ENCODE measurements around the gene PSMB9. TPM values are rescaled to one million over a fixed set of nuclear protein-coding genes. Genes with fewer than 3 reads are reported as not detected.
A peak's percentile ranks its signal among the peaks of the same experiment; 100 is the strongest.
"Not testable (repeated sequence)": the region's sequence is repeated elsewhere in the genome, so short reads cannot be mapped to it uniquely, and the experiment has no call there.

Gene PSMB9
- total and polyA plus RNA-seq, 11 donors = 8.9 to 182 (median 15.7) TPM

- TF ChIP-seq CTCF (IDR thresholded peaks at IDR 0.05) (no peak), POLR2A (IDR thresholded peaks at IDR 0.05) (no peak)
- peaks cover 0 to 13% (median 0%) of the 10 kb centered on the region in 12 donors for H3K4me1 ChIP-seq
- H3K4me3 ChIP-seq = no peak overlapping the region
- peak in 1 of 4 donors; percentile 22 for ATAC-seq
- no peak for DNase-seq
- H3K27me3 ChIP-seq = peaks cover 0 to 6% (median 0%) of the 10 kb centered on the region in 9 donors
- peak overlapping the region in 1 of 12 donors; percentile 5 for H3K27ac ChIP-seq
- intact Hi-C loops (cut with DNase I) = loop anchor here (1.0 to 10.0 kb wide), 9 partner anchors 29 to 455 kb away; partner anchors contain the start of gene TAP2 (in 4 of the 10)
- WGBS, 4 donors = 43 to 49% (median 45%) methylated on average over 8 of the region's 8 CpGs
- H3K36me3 ChIP-seq = no peaks in the 10 kb centered on the region
- H3K9me3 ChIP-seq = peaks cover 0 to 7% (median 0%) of the 10 kb centered on the region in 12 donors
These were observed 13.7 kb downstream of the PSMB9 start for GRCh38 chr6:32867554-32868256.

- WGBS, 4 donors = 11 to 17% (median 15%) methylated on average over 5 of the region's 5 CpGs
- TF ChIP-seq POLR2A (IDR thresholded peaks at IDR 0.05) (no peak), CTCF (IDR thresholded peaks at IDR 0.05) (peak; percentile 90 to 99 (median 96))
- DNase-seq (peak; percentile 64 to 85 (median 78)), ATAC-seq (peak in 3 of 4 donors; percentile 56 to 73 (median 69))
- peaks cover 0 to 6% (median 0%) of the 10 kb centered on the region in 9 donors for H3K27me3 ChIP-seq
- no peak overlapping the region for H3K27ac ChIP-seq
- H3K4me3 ChIP-seq = no peak overlapping the region
- peaks cover 0 to 9% (median 0%) of the 10 kb centered on the region in 12 donors for H3K9me3 ChIP-seq
- peaks cover 0 to 13% (median 0%) of the 10 kb centered on the region in 12 donors for H3K4me1 ChIP-seq
- intact Hi-C loops (cut with DNase I) = loop anchor here (1.0 to 10.0 kb wide), 9 partner anchors 30 to 456 kb away; partner anchors contain the start of gene TAP2 (in 3 of the 10)
- no peaks in the 10 kb centered on the region for H3K36me3 ChIP-seq
These were observed 14.3 kb downstream of the PSMB9 start for GRCh38 chr6:32868257-32868788.

GRCh38 chr6:32873947-32874346 lies 20.0 kb downstream of the PSMB9 start:
- H3K4me3 ChIP-seq, ATAC-seq: not testable (repeated sequence)

GRCh38 chr6:32876603-32877002 lies 22.6 kb downstream of the PSMB9 start:
- WGBS, 4 donors = 91 to 97% (median 95%) methylated on average over 2 of the region's 2 CpGs
- no peak for DNase-seq
- Histone ChIP-seq H3K36me3 (no peaks in the 10 kb centered on the region), H3K4me3 (no peak overlapping the region), H3K27me3 (peaks cover 0 to 21% (median 0%) of the 10 kb centered on the region in 9 donors), H3K27ac (no peak overlapping the region), H3K4me1 (no peaks in the 10 kb centered on the region), H3K9me3 (peaks cover 0 to 9% (median 0%) of the 10 kb centered on the region in 12 donors)
- intact Hi-C loops (cut with DNase I) = no loop called here
- ATAC-seq = no peak
- TF ChIP-seq POLR2A (IDR thresholded peaks at IDR 0.05) (no peak), CTCF (IDR thresholded peaks at IDR 0.05) (no peak)

More at GRCh38 chr6:32873947-32874346, 20.0 kb downstream of the PSMB9 start:
- not testable (repeated sequence) for H3K27ac ChIP-seq, H3K9me3 ChIP-seq, H3K4me1 ChIP-seq, DNase-seq, H3K36me3 ChIP-seq
- intact Hi-C loops (cut with DNase I) = loop anchor here in 2 of 10 donors (5.0 kb wide), 1 partner anchor 37 kb away; the partner anchor contains the start of gene TAP2 (in 2 of the 2)
- H3K27me3 ChIP-seq = peaks cover 0 to 15% (median 0%) of the 10 kb centered on the region in 9 donors
- WGBS, 4 donors = 19 to 42% (median 37%) methylated on average over 1 of the region's 1 CpG
